HL-60 (cell line): ENCODE data around the gene NDUFAF2.

Experiments used
- DNase-seq, 2 experiments: peaks; one replicate each; pipeline ENCODE4 v3.0.0-alpha.2; 2010 to 2020; ENCODE audit warnings: low read depth in 1 of 2, low spot score in 1 of 2
- H3K27ac ChIP-seq: fragments of 250-450 bp; sonication (Bioruptor Pico); replicated peaks from 2 replicates; pipeline ENCODE4 v1.5.1; 2020; ENCODE audit warnings: mild to moderate bottlenecking, moderate library complexity
- H3K27me3 ChIP-seq: fragments of 250-450 bp; sonication (Bioruptor Pico); 2 replicates; pipeline ENCODE4 v1.5.1; 2021; ENCODE audit warnings: mild to moderate bottlenecking, moderate library complexity; ENCODE audit not compliant: insufficient read depth, poor library complexity, severe bottlenecking
- H3K4me3 ChIP-seq: replicated peaks from 2 replicates; pipeline ENCODE4 v1.5.1; 2011; ENCODE audit warnings: mild to moderate bottlenecking, control low read depth, low read length; ENCODE audit not compliant: insufficient read depth
- CTCF ChIP-seq: IDR thresholded peaks from one replicate; pipeline ENCODE4 v1.5.1; 2011; ENCODE audit warnings: low read length, control low read depth, inconsistent platforms; ENCODE audit not compliant: insufficient read depth
- GABPA ChIP-seq: IDR thresholded peaks from 2 replicates; pipeline ENCODE4 v1.6.1; 2012; ENCODE audit warnings: low read depth
- POLR2AphosphoS5 ChIP-seq: IDR thresholded peaks from 2 replicates; pipeline ENCODE4 v1.6.1; 2012; ENCODE audit warnings: low read depth
- SPI1 ChIP-seq: IDR thresholded peaks from 2 replicates; pipeline ENCODE4 v1.6.1; 2012; ENCODE audit warnings: low read depth, mild to moderate bottlenecking, borderline replicate concordance
- TF ChIP-seq, protein P1 (sequence below): IDR thresholded peaks from 2 replicates; pipeline ENCODE4 v1.6.1; 2012; ENCODE audit warnings: low read depth; ENCODE audit not compliant: insufficient replicate concordance

NDUFAF2 gene

GRCh38 chr5:60989790-60990189 is 44.8 kb downstream of the NDUFAF2 start:
- no peaks in the 10 kb centered on the region for H3K27me3 ChIP-seq
- TF ChIP-seq GABPA = no peak
- TF ChIP-seq, protein P1, sequence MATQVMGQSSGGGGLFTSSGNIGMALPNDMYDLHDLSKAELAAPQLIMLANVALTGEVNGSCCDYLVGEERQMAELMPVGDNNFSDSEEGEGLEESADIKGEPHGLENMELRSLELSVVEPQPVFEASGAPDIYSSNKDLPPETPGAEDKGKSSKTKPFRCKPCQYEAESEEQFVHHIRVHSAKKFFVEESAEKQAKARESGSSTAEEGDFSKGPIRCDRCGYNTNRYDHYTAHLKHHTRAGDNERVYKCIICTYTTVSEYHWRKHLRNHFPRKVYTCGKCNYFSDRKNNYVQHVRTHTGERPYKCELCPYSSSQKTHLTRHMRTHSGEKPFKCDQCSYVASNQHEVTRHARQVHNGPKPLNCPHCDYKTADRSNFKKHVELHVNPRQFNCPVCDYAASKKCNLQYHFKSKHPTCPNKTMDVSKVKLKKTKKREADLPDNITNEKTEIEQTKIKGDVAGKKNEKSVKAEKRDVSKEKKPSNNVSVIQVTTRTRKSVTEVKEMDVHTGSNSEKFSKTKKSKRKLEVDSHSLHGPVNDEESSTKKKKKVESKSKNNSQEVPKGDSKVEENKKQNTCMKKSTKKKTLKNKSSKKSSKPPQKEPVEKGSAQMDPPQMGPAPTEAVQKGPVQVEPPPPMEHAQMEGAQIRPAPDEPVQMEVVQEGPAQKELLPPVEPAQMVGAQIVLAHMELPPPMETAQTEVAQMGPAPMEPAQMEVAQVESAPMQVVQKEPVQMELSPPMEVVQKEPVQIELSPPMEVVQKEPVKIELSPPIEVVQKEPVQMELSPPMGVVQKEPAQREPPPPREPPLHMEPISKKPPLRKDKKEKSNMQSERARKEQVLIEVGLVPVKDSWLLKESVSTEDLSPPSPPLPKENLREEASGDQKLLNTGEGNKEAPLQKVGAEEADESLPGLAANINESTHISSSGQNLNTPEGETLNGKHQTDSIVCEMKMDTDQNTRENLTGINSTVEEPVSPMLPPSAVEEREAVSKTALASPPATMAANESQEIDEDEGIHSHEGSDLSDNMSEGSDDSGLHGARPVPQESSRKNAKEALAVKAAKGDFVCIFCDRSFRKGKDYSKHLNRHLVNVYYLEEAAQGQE = no peak
- no peak for TF ChIP-seq SPI1
- TF ChIP-seq CTCF = no peak
- no peak for TF ChIP-seq POLR2AphosphoS5
- no peak for DNase-seq
- no peak overlapping the region for H3K27ac ChIP-seq
- no peak overlapping the region for H3K4me3 ChIP-seq

DNA sequence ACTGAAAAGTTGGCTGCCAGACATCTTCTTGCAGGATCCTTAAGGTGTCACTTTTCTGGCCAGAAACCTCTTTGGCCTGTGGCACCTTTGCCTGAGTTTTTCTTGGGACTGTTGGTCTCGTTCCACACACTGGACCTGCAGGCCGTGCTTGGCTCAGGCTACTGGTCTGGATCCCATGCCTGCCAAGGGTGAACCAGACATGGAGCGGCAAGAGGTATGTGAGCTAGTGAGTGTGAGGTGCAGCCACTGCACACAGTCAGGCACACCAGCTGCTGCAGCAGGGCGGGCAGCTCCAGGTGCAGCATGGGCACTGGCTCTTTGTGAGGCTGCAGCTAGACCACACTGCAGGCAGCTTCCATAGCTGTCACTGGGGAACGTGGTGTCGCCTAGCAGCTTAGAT is 47.9 kb downstream of the NDUFAF2 start:
- TF ChIP-seq POLR2AphosphoS5 (no peak), GABPA (no peak), SPI1 (no peak), CTCF (no peak)
- TF ChIP-seq, protein P1 = no peak
- H3K4me3 ChIP-seq = no peak overlapping the region
- DNase-seq = no peak

GRCh38 chr5:60993425-60993824 is 48.4 kb downstream of the NDUFAF2 start:
- TF ChIP-seq GABPA (no peak), SPI1 (no peak; the same call in 1 of the 2 replicates)
- TF ChIP-seq, protein P1 = no peak
- DNase-seq = no peak
- Histone ChIP-seq H3K27ac (no peak overlapping the region), H3K27me3 (no peaks in the 10 kb centered on the region), H3K4me3 (no peak overlapping the region)

More for the DNA sequence above, 47.9 kb downstream of the NDUFAF2 start:
- H3K27ac ChIP-seq = no peak overlapping the region
- H3K27me3 ChIP-seq = no peaks in the 10 kb centered on the region
